ENCODE data around the gene MRGPRF. TPM values are rescaled to one million over a fixed set of nuclear protein-coding genes. Genes with fewer than 3 reads are reported as not detected.
A peak's percentile ranks its signal among the peaks of the same experiment; 100 is the strongest.

MRGPRF gene
- total and polyA plus RNA-seq, 2 of the 8 experiments (the other 6 are each of a cell fraction or from before 2014, with no cell fraction given) = 7.5 to 11.0 TPM

DNA sequence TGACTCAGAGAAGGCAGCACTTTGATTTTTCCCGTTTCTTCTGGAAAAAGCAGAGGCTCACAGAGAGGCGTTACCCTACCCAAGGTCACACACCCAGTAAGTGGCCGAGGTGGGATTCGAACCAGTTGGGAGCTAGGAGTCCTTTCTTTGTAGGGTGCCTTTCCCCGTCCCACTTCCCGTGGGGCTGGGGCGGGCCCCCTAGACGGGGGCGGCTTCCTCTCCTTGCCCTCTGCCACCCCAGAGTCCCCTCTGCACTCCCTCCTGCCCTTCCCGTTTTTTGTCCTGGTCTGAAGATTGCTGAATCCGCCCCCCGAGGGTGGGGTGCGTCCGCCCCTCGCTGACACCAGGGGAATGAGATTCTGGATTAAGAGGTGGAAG, 36.4 kb upstream of the MRGPRF start:
- no peaks in the 10 kb centered on the region for H3K9me3 ChIP-seq (ENCODE audit: insufficient read depth in 2 of 2, low read depth in 1 of 2, low read length in 1 of 2)
- H3K36me3 ChIP-seq (ENCODE audit: control insufficient read depth in 2 of 4, insufficient read depth in 4 of 4, low read length in 3 of 4) = peaks cover 0 to 5% (median 1%) of the 10 kb centered on the region in 4 experiments; a peak in 4 of 8 replicates
- POLR2A ChIA-PET (ENCODE audit: partially characterized antibody) = interaction anchor here (1.3 to 2.2 kb wide), 5 partner anchors 9 to 49 kb away, joined by 3 to 6 read pairs (median 6); partner anchors contain the start of gene MRGPRF
- no peak overlapping the region for H3K56ac ChIP-seq (replicated peaks; ENCODE audit: insufficient read length, low read depth, low read length)
- WGBS, 2 experiments (ENCODE audit: extremely low coverage in 1 of 2, insufficient coverage in 1 of 2, insufficient read length in 1 of 2, insufficient replicate concordance in 2 of 2, low coverage in 1 of 2, low lambda C conversion rate in 2 of 2, missing lambda C conversion rate in 1 of 2) = 55% methylated on average over 12 of the region's 15 CpGs; no CpG with 5 or more reads in 1 of the 2 experiments
- no peak overlapping the region for H2BK5ac ChIP-seq (ENCODE audit: low read depth, low read length)
- H4K8ac ChIP-seq (ENCODE audit: extremely low read depth, insufficient read depth, low read length) = no peak overlapping the region; the same call in 1 of the 2 replicates
- H3K27me3 ChIP-seq (replicated peaks in 1 of 4; ENCODE audit: control insufficient read depth in 3 of 4, extremely low read depth in 1 of 4, insufficient read depth in 3 of 4, low read length in 3 of 4) = no peaks in the 10 kb centered on the region
- H3K18ac ChIP-seq (ENCODE audit: extremely low read depth, low read length) = no peak overlapping the region; the same call in 1 of the 2 replicates
- H2BK20ac ChIP-seq (ENCODE audit: low read length) = no peak overlapping the region
- no peak overlapping the region for H3K23ac ChIP-seq (ENCODE audit: insufficient read length)
- H3K14ac ChIP-seq (ENCODE audit: insufficient read length) = no peak overlapping the region
- CTCF ChIA-PET (ENCODE audit: partially characterized antibody) = interaction anchor here (0.9 kb wide), 1 partner anchor 1580 kb away, joined by 3 read pairs; no protein-coding TSS in a partner anchor
- H3K23me2 ChIP-seq (ENCODE audit: low read depth, low read length) = no peaks in the 10 kb centered on the region; the same call in 1 of the 2 replicates
- H4K5ac ChIP-seq (ENCODE audit: insufficient read length, low read depth, low read length) = no peak overlapping the region
- H3K4me1 ChIP-seq (replicated peaks in 1 of 4; ENCODE audit: control insufficient read depth in 3 of 4, insufficient read depth in 4 of 4, low read length in 3 of 4) = peaks cover 0 to 13% (median 2%) of the 10 kb centered on the region in 4 experiments; a peak in 4 of 7 replicates
- no peak overlapping the region for H2BK12ac ChIP-seq (ENCODE audit: low read depth, low read length)
- no peak for DNase-seq (ENCODE audit: low read depth in 1 of 2, low spot score in 2 of 2)
- peak overlapping the region; percentile 76 to 79 for H3K4me2 ChIP-seq (ENCODE audit: insufficient read depth in 1 of 2, low read depth in 2 of 2, low read length in 2 of 2)
- 0 out of 2 replicates have a peak overlapping the region, but pooled peaks have one; percentile 8 for H2AK5ac ChIP-seq (ENCODE audit: low read depth, low read length)
- H2AFZ ChIP-seq (ENCODE audit: low read length) = no peak overlapping the region
- no peak overlapping the region for H3K4ac ChIP-seq (replicated peaks; ENCODE audit: insufficient read length, low read depth, low read length)
- peaks cover 6 to 14% of the 10 kb centered on the region in 2 experiments for H4K20me1 ChIP-seq (replicated peaks in 1 of 2; ENCODE audit: control insufficient read depth in 1 of 2, insufficient read depth in 2 of 2, low read length in 2 of 2)
- no peak for FAIRE-seq
- H4K91ac ChIP-seq (replicated peaks; ENCODE audit: insufficient read length, low read length) = peak overlapping the region; percentile 26
- no peak overlapping the region for H2BK120ac ChIP-seq (replicated peaks; ENCODE audit: low read depth, low read length)
- peak overlapping the region; percentile 67 to 89 (median 77) for H3K4me3 ChIP-seq (ENCODE audit: extremely low read depth in 1 of 4, insufficient read depth in 2 of 4, low read depth in 3 of 4, low read length in 4 of 4)
- TF ChIP-seq SAP30 (IDR thresholded peaks at IDR 0.05; ENCODE audit: insufficient read depth, insufficient replicate concordance, low read length) (no peak), POU5F1 (IDR thresholded peaks at IDR 0.05; ENCODE audit: low read depth, low read length) (no peak), CBX5 (IDR thresholded peaks at IDR 0.05; ENCODE audit: low read depth, low read length) (no peak), CREB1 (IDR thresholded peaks at IDR 0.05) (no peak), SRF (IDR thresholded peaks at IDR 0.05; ENCODE audit: low read depth, low read length) (no peak), RXRA (IDR thresholded peaks at IDR 0.05; ENCODE audit: insufficient read depth, low read depth, low read length) (no peak), BRCA1 (IDR thresholded peaks at IDR 0.05; ENCODE audit: low read depth, low read length) (no peak), YY1 (IDR thresholded peaks at IDR 0.05; ENCODE audit: low read depth, low read length) (no peak), JUND (IDR thresholded peaks at IDR 0.05; ENCODE audit: low read length) (no peak), EGR1 (IDR thresholded peaks at IDR 0.05; ENCODE audit: borderline replicate concordance, low read depth, low read length) (no peak), NRF1 (IDR thresholded peaks at IDR 0.05; ENCODE audit: low read depth, low read length) (no peak), EZH2 (IDR thresholded peaks at IDR 0.05; ENCODE audit: low read depth, low read length, severe bottlenecking) (no peak), TAF1 (IDR thresholded peaks at IDR 0.05; ENCODE audit: low read depth, low read length) (no peak), CEBPB (IDR thresholded peaks at IDR 0.05; ENCODE audit: low read depth, low read length) (no peak)
- peaks cover 12% of the 10 kb centered on the region for H3K79me1 ChIP-seq (ENCODE audit: low read depth, low read length)
- H3K27ac ChIP-seq (ENCODE audit: low read depth, low read length) = peak overlapping the region; percentile 41; the same call in 1 of the 2 replicates
- peaks cover 7 to 46% of the 10 kb centered on the region in 2 experiments; a peak in 3 of 4 replicates for H3K79me2 ChIP-seq (ENCODE audit: control insufficient read depth in 1 of 2, insufficient read depth in 2 of 2, low read length in 2 of 2)
- H2BK15ac ChIP-seq (ENCODE audit: low read length) = no peak overlapping the region; the same call in 1 of the 2 replicates
- H3K9ac ChIP-seq (replicated peaks in 1 of 4; ENCODE audit: extremely low read depth in 1 of 4, low read depth in 3 of 4, low read length in 3 of 4) = peak overlapping the region in 3 of 4 experiments; percentile 24 to 75 (median 67); a peak in 3 of 7 replicates

Data from H1 (cell line).